Transverse colon (tissue), 3 donors: ENCODE measurements around the gene TNFAIP8L3.

ENCODE experiments used
- CTCF ChIP-seq, 5 experiments: fragments of 200-600 bp in 3 of 5; fragments of 450-650 bp in 2 of 5; sonication (generic) in 3 of 5; IDR thresholded peaks; 1 replicate in 2 of 5; 2 replicates in 3 of 5; pipeline ENCODE4 v1.5.1; 2016 to 2017; ENCODE audit warnings: antibody characterized with exemption in 5 of 5, inconsistent platforms in 3 of 5, mild to moderate bottlenecking in 2 of 5, moderate library complexity in 1 of 5
- EP300 ChIP-seq: sonication (generic); formaldehyde crosslinking; IDR thresholded peaks from one replicate; pipeline ENCODE4 v1.6.1; 2017; ENCODE audit warnings: antibody characterized with exemption, low read depth
- POLR2A ChIP-seq: fragments of 450-650 bp; IDR thresholded peaks from one replicate; pipeline ENCODE4 v1.6.1; 2016; ENCODE audit warnings: antibody characterized with exemption, mild to moderate bottlenecking, moderate library complexity

- TF ChIP-seq POLR2A (no peak), EP300 (no peak), CTCF (IDR thresholded peaks at IDR 0.05) (no peak)
Observed at GRCh38 chr15:51038162-51038973, 56.3 kb downstream of the TNFAIP8L3 start.
